Nephron progenitor cell (in vitro differentiated cells): ENCODE data around the gene CIT.

Experiments
- DNase-seq: peaks from one replicate; pipeline ENCODE4 v3.0.0; 2021
- H3K27ac Mint-ChIP-seq: 2 replicates; pipeline ENCODE4 v1.8.0; 2021; ENCODE audit warnings: mild to moderate bottlenecking, moderate library complexity, mixed read lengths
- H3K27me3 Mint-ChIP-seq: 2 replicates; pipeline ENCODE4 v1.8.0; 2021; ENCODE audit warnings: mild to moderate bottlenecking, low read depth, mixed read lengths; ENCODE audit not compliant: poor library complexity
- H3K36me3 Mint-ChIP-seq: 2 replicates; pipeline ENCODE4 v1.8.0; 2021; ENCODE audit warnings: low read depth, mixed read lengths
- H3K4me1 Mint-ChIP-seq: 2 replicates; pipeline ENCODE4 v1.8.0; 2021; ENCODE audit warnings: mixed read lengths
- H3K4me3 Mint-ChIP-seq: 2 replicates; pipeline ENCODE4 v1.8.0; 2021; ENCODE audit warnings: mild to moderate bottlenecking, moderate library complexity, mixed read lengths
- H3K9me3 Mint-ChIP-seq: 2 replicates; pipeline ENCODE4 v1.8.0; 2021; ENCODE audit warnings: mild to moderate bottlenecking, moderate library complexity, mixed read lengths
- TF ChIP-seq, protein P1 (sequence below): fragments of 200-600 bp; sonication (generic); IDR thresholded peaks from 2 replicates; pipeline ENCODE4 v1.5.0; 2021; ENCODE audit warnings: antibody characterized with exemption

CIT gene

DNA sequence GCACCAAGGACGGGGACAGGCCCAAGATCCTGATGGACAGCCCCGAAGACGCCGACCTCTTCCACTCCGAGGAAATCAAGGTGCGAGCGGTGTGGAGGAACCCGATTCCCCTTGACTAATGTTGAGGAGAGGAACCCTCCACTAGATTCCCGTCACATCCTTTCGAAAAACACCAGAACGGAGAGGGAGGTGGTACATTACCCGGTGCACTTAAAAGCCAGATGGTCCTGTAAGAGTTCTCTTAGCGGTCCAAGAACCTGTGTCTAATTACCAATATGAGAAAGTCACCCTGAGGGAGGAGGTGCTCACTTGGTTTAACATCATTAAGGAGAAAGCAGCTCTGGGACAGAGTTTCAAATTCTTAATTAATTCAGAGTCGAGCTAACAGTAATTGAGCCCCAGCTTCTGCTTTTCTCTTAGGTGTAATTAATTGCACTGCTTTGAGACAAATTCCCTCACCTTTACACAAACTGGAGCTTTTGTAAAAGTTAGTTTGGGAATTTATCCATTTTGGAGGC lies 208.7 kb downstream of the CIT start:
- no peak for DNase-seq
- H3K27me3 Mint-ChIP-seq, result no peaks in the 10 kb centered on the region
- peak overlapping the region; percentile 95 for H3K27ac Mint-ChIP-seq
- TF ChIP-seq, protein P1, sequence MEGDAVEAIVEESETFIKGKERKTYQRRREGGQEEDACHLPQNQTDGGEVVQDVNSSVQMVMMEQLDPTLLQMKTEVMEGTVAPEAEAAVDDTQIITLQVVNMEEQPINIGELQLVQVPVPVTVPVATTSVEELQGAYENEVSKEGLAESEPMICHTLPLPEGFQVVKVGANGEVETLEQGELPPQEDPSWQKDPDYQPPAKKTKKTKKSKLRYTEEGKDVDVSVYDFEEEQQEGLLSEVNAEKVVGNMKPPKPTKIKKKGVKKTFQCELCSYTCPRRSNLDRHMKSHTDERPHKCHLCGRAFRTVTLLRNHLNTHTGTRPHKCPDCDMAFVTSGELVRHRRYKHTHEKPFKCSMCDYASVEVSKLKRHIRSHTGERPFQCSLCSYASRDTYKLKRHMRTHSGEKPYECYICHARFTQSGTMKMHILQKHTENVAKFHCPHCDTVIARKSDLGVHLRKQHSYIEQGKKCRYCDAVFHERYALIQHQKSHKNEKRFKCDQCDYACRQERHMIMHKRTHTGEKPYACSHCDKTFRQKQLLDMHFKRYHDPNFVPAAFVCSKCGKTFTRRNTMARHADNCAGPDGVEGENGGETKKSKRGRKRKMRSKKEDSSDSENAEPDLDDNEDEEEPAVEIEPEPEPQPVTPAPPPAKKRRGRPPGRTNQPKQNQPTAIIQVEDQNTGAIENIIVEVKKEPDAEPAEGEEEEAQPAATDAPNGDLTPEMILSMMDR, result no peak
- no peaks in the 10 kb centered on the region for H3K9me3 Mint-ChIP-seq
- peaks cover 36% of the 10 kb centered on the region for H3K4me1 Mint-ChIP-seq
- H3K36me3 Mint-ChIP-seq, result peaks cover 32% of the 10 kb centered on the region
- H3K4me3 Mint-ChIP-seq, result peak overlapping the region; percentile 95

DNA sequence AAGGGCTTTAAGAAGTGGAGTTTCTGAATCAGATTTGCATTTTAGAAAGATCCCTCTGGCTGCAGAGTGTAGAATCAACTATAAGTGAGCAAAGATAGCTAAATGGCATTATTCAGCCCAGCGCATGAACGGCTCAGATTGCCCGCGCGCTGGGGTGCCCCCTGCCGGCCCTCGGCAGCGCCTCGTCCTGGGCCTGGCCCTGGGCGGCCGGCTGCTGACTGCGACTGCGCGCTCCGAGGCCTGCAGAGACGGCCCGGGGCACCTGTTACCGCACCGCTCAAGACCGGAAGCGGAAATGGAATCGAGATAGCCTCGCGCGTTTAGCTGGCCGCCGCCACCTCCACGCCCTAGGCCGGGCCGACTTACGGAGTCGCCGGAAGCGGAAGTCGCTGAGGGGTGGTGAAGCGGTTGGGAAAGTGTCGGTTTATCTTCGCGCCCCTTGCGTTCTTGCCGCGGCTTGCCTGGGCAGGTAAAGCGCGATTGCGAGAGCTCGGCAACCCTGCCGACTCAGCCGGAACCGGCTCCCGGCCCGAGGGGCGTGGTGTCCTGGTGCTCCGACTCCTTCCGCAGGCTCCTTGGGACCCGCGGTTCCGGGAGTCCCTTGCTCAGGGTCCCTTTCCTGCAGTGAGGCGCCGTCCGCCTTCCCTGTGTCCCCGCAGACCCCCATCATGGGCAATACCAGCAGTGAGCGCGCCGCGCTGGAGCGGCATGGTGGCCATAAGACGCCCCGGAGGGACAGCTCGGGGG lies 209.4 kb downstream of the CIT start, which contains the start of gene PRKAB1:
TSS of gene PRKAB1 (plus strand) at position 557 of the 747 bp plus-strand sequence. CDS start at position 669, 112 bp downstream.
- DNase-seq, result peak; percentile 95
- Mint-ChIP-seq H3K27me3 (peaks cover 3% of the 10 kb centered on the region), H3K36me3 (peaks cover 25% of the 10 kb centered on the region), H3K27ac (peak within 1 kb of the TSS; percentile 95), H3K4me3 (peak within 1 kb of the TSS; percentile 95), H3K9me3 (no peaks in the 10 kb centered on the region), H3K4me1 (peaks cover 36% of the 10 kb centered on the region)
- TF ChIP-seq, protein P1, result peak; percentile 89

DNA sequence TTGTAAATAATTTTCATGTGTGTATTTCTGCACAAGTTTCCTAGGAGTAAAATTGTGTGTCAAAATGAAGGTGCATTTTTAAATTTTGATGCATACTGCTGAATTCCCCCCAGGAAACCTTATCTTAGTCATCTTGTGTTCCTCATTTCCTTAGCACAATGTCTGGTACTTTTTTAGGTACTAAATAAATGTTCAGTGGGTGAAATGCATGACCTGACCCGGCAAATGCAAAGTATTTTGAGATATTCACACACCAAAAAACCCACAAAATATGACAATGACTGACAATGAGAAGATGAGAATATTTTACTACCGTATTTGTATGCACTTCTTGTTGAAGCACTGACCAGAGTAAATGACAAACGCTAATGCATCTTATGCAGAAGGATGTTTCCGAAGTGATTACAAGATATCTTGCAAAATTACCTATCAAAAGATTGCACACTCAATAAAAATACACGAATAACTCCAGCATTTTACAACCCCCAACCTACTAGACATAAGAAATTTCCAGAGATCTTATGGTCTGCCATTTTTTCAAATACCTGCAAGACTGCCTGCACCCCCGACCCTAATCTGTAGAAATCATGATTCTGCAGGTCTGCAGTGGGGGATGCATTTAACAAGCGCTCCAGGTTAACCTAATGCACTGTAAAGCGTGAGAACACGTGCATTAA lies 210.1 kb downstream of the CIT start:
- H3K27ac Mint-ChIP-seq, result no peak overlapping the region
- no peaks in the 10 kb centered on the region for H3K9me3 Mint-ChIP-seq
- peak overlapping the region; percentile 95 for H3K4me3 Mint-ChIP-seq
- DNase-seq, result no peak
- TF ChIP-seq, protein P1, result no peak
- H3K36me3 Mint-ChIP-seq, result peaks cover 18% of the 10 kb centered on the region
- H3K27me3 Mint-ChIP-seq, result peaks cover 10% of the 10 kb centered on the region
- peaks cover 36% of the 10 kb centered on the region for H3K4me1 Mint-ChIP-seq

DNA sequence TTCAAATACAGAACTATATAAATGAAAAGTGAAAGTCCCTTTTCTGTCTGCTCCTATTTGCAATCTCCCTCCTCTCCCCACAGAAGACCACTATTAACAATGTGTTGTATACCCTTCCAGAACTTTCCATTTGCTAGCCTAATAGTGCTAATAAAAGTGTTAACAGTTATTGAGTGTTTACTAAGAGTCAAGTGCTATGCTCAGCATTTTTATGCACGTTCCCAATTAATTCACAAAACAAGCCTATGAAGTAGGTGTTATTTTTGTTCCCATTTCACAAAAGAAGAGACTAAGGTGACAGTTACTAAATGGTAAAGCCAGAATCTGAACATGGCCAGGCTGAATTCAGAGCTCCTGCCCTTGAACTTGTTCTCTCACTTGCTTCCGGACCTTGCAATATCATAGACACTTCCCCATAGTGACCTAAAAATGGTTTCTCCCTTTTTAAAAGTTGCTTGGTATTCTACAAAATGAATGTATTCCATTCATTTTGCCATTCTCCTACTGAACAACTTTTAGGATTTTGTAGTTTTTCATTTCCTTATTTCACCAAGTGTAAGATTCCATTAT lies 210.8 kb downstream of the CIT start:
- Mint-ChIP-seq H3K27me3 (peaks cover 14% of the 10 kb centered on the region), H3K4me3 (no peak overlapping the region), H3K36me3 (peaks cover 11% of the 10 kb centered on the region), H3K9me3 (no peaks in the 10 kb centered on the region), H3K4me1 (peaks cover 36% of the 10 kb centered on the region), H3K27ac (no peak overlapping the region)
- DNase-seq, result no peak
- TF ChIP-seq, protein P1, result no peak

DNA sequence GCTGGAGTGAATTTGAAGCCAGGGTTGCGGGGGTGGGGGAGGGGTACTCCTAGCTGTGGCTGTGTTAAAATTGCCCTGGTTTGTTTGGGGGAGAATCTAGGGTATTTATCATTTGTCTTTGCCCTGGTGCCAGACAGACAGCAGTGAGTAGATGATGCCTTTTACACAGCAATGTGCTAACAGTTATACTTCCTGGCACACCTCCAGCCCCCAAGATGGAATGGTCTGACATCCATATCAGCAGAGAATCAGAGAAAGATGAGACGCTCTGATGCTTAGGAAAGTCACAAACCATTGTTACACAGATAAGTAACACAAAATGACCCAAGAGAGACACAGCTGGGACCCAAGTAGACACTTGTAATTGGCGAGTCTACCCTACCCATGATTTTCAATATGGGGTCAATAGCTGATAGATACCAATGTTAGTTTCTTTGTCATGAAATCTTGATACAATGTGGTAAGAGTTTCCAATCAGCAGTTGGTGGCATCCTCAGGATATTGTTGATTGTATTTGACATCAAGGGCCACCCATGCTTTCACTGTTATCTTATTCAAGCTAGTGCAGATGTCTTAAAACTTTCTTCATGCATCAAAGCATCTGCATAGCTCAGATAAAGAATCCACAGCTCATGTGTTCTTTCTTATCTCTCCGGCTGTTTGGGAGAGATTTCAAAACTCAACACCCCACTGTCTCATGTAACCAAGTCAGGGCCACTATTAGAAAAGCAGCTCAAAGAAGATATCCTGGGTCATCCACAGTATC lies 211.8 kb downstream of the CIT start:
- Mint-ChIP-seq H3K27ac (no peak overlapping the region), H3K9me3 (no peaks in the 10 kb centered on the region), H3K4me3 (no peak overlapping the region), H3K27me3 (peaks cover 14% of the 10 kb centered on the region), H3K36me3 (peaks cover 7% of the 10 kb centered on the region), H3K4me1 (peaks cover 28% of the 10 kb centered on the region)
- TF ChIP-seq, protein P1, result no peak
- no peak for DNase-seq
